ENCODE results near the gene STRIP1. TPM values are rescaled to one million over a fixed set of nuclear protein-coding genes. Genes with fewer than 3 reads are reported as not detected.

The STRIP1 gene
- total and polyA plus RNA-seq, 10 of the 15 experiments (the other 5 are each of a cell fraction or from before 2014, with no cell fraction given) = 6.3 to 26.6 (median 18.0) TPM

GRCh38 chr1:110032327-110032726 is 2.1 kb upstream of the STRIP1 start:
- SMC1A ChIA-PET (ENCODE audit: uncharacterized antibody, unreplicated experiment) = interaction anchor here (0.6 to 2.5 kb wide), 4 partner anchors 47 to 371 kb away, joined by 3 to 12 read pairs (median 3); partner anchors contain the start of gene AHCYL1
- Histone ChIP-seq H3K4me3 (no peak overlapping the region), H3K79me2 (ENCODE audit: control insufficient read depth, insufficient read depth, low read length) (peaks cover 20% of the 10 kb centered on the region), H3K4me1 (ENCODE audit: control insufficient read depth, insufficient read depth, low read length) (peaks cover 19% of the 10 kb centered on the region), H3K9me3 (replicated peaks; ENCODE audit: control insufficient read depth, insufficient read depth, low read length) (no peaks in the 10 kb centered on the region), H2AFZ (ENCODE audit: control insufficient read depth, low read depth, low read length) (no peak overlapping the region), H3K27me3 (replicated peaks in 1 of 2; ENCODE audit: control insufficient read depth in 2 of 2, insufficient read depth in 2 of 2, low read length in 1 of 2) (no peaks in the 10 kb centered on the region), H3K4me2 (ENCODE audit: control insufficient read depth, insufficient read depth) (no peak overlapping the region), H4K20me1 (ENCODE audit: control insufficient read depth, insufficient read depth) (no peaks in the 10 kb centered on the region; the same call in 1 of the 2 replicates), H3K9ac (ENCODE audit: control insufficient read depth, insufficient read depth, low read length) (no peak overlapping the region), H3K36me3 (ENCODE audit: control insufficient read depth in 2 of 2, insufficient read depth in 2 of 2, low read length in 1 of 2) (no peaks in the 10 kb centered on the region), H3K27ac (ENCODE audit: control insufficient read depth, insufficient read depth) (no peak overlapping the region)
- WGBS (ENCODE audit: insufficient coverage, insufficient replicate concordance, low lambda C conversion rate, missing lambda C conversion rate) = 98% methylated on average over 2 of the region's 2 CpGs
- BruUV-seq (replicated peaks) = no TSS peak
- DNase-seq (ENCODE audit: low read depth, low spot score) = no peak
- CTCF ChIA-PET = interaction anchor here (0.7 to 5.3 kb wide), 9 partner anchors 12 to 486 kb away, joined by 3 to 57 read pairs (median 4); partner anchors contain the start of gene AHCYL1
- intact Hi-C loops (cut with micrococcal nuclease; ENCODE audit: unreplicated experiment) = no loop called here
- POLR2A ChIA-PET = interaction anchor here (1.4 kb wide), 2 partner anchors 12 to 21 kb away, joined by 4 read pairs; no protein-coding TSS in a partner anchor
- no peak for FAIRE-seq
- ATAC-seq = no peak
- RAD21 ChIA-PET (ENCODE audit: unreplicated experiment) = interaction anchor here (1.2 to 1.8 kb wide), 3 partner anchors 47 to 392 kb away, joined by 3 to 4 read pairs (median 3); partner anchors contain the start of gene AHCYL1
- in situ Hi-C loops (cut with MboI) = no loop called here
- TF ChIP-seq E2F8 (IDR thresholded peaks at IDR 0.05; ENCODE audit: low read depth, partially characterized antibody) = no peak
- no peak for TF ChIP-seq CHD1 (IDR thresholded peaks at IDR 0.05; ENCODE audit: low read depth, low read length)
- TF ChIP-seq ZNF217 (IDR thresholded peaks at IDR 0.05) = no peak
- TF ChIP-seq MTA3 (IDR thresholded peaks at IDR 0.05; ENCODE audit: borderline replicate concordance, low read length) = no peak
- no peak for TF ChIP-seq SUZ12 (IDR thresholded peaks at IDR 0.05; ENCODE audit: unreplicated experiment)
- TF ChIP-seq IRF5 (IDR thresholded peaks at IDR 0.05; ENCODE audit: borderline replicate concordance) = no peak
- TF ChIP-seq ATF2 (IDR thresholded peaks at IDR 0.05; ENCODE audit: low read length) = no peak
- TF ChIP-seq BHLHE40 (IDR thresholded peaks at IDR 0.05; ENCODE audit: borderline replicate concordance in 1 of 2, low read depth in 2 of 2, low read length in 1 of 2) = no peak
- no peak for TF ChIP-seq NR2C2 (IDR thresholded peaks at IDR 0.05; ENCODE audit: borderline replicate concordance, control insufficient read depth, insufficient read length, low read depth)
- no peak for TF ChIP-seq ELK1 (IDR thresholded peaks at IDR 0.05; ENCODE audit: low read depth, low read length)
- no peak for TF ChIP-seq IKZF2 (IDR thresholded peaks at IDR 0.05)
- TF ChIP-seq E4F1 (IDR thresholded peaks at IDR 0.05; ENCODE audit: borderline replicate concordance, partially characterized antibody) = no peak
- TF ChIP-seq EP300 (IDR thresholded peaks at IDR 0.05; ENCODE audit: borderline replicate concordance in 1 of 2, control insufficient read depth in 1 of 2, low read depth in 2 of 2, low read length in 2 of 2) = no peak
